Right renal pelvis (tissue), 4 donors: ENCODE data around the gene ESRRB. TPM values are rescaled to one million over a fixed set of nuclear protein-coding genes. Genes with fewer than 3 reads are reported as not detected.

Source experiments
- DNase-seq, 4 donors: peaks; one replicate each; pipeline ENCODE4 v3.0.0-alpha.2; 2013; ENCODE audit warnings: low read depth in 4 of 4, low spot score in 3 of 4, missing footprints in 1 of 4
- polyA plus RNA-seq, 4 donors: library from polyadenylated mRNA; unstranded; fragments of 120-200 nt; gene quantifications; one replicate each; pipeline ENCODE4 v1.2.1, GENCODE V29; 2013; ENCODE audit not compliant: insufficient read length in 4 of 4

ESRRB gene
- polyA plus RNA-seq, 4 donors = 7.6 to 9.9 (median 8.5) TPM

GRCh38 chr14:76396714-76397187 is 20.8 kb downstream of the ESRRB start:
- DNase-seq = peak in 3 of 4 donors; percentile 33 to 73 (median 72)

- no peak for DNase-seq
Observed at GRCh38 chr14:76405627-76406026, 29.7 kb downstream of the ESRRB start.

GRCh38 chr14:76407449-76408150 is 31.7 kb downstream of the ESRRB start:
- DNase-seq = no peak

- DNase-seq = no peak
Observed at GRCh38 chr14:76408877-76409276, 32.9 kb downstream of the ESRRB start.

GRCh38 chr14:76412501-76412900 is 36.6 kb downstream of the ESRRB start:
- no peak for DNase-seq

GRCh38 chr14:76413106-76413961 is 37.4 kb downstream of the ESRRB start:
- DNase-seq = no peak

GRCh38 chr14:76413962-76414600 is 38.1 kb downstream of the ESRRB start:
- DNase-seq = no peak

GRCh38 chr14:76419399-76419798 is 43.5 kb downstream of the ESRRB start:
- no peak for DNase-seq

GRCh38 chr14:76420827-76421226 is 44.9 kb downstream of the ESRRB start:
- no peak for DNase-seq

- DNase-seq = no peak
Observed at GRCh38 chr14:76421662-76422061, 45.7 kb downstream of the ESRRB start.

- DNase-seq = no peak
Observed at GRCh38 chr14:76422662-76423061, 46.7 kb downstream of the ESRRB start.

GRCh38 chr14:76423534-76423933 is 47.6 kb downstream of the ESRRB start:
- DNase-seq = no peak

- DNase-seq = no peak
Observed at GRCh38 chr14:76424359-76424758, 48.4 kb downstream of the ESRRB start.

GRCh38 chr14:76426161-76426696 is 50.3 kb downstream of the ESRRB start:
- no peak for DNase-seq

GRCh38 chr14:76428611-76429010 is 52.7 kb downstream of the ESRRB start:
- no peak for DNase-seq

- DNase-seq = no peak
Observed at GRCh38 chr14:76430017-76430416, 54.1 kb downstream of the ESRRB start.

GRCh38 chr14:76430475-76430980 is 54.6 kb downstream of the ESRRB start:
- no peak for DNase-seq

GRCh38 chr14:76431538-76431937 is 55.6 kb downstream of the ESRRB start:
- no peak for DNase-seq

GRCh38 chr14:76432827-76433752 is 57.2 kb downstream of the ESRRB start:
- DNase-seq = no peak

GRCh38 chr14:76434220-76434619 is 58.3 kb downstream of the ESRRB start:
- peak in 2 of 4 donors; percentile 46 to 52 for DNase-seq
